NCI-H82 treated with DMSO at 0.1 percent for 48 hours (cell line): ENCODE results near the gene ZNF177.

ENCODE experiments used
- DNase-seq: peaks from one replicate; lab custom pipeline; 2025; ENCODE audit not compliant: unreplicated experiment; lab: John Stamatoyannopoulos, UW

ZNF177 gene

GRCh38 chr19:9427941-9428340 is 65.1 kb downstream of the ZNF177 start:
- no peak for DNase-seq

GRCh38 chr19:9430444-9430843 is 67.6 kb downstream of the ZNF177 start:
- DNase-seq, result no peak

DNA sequence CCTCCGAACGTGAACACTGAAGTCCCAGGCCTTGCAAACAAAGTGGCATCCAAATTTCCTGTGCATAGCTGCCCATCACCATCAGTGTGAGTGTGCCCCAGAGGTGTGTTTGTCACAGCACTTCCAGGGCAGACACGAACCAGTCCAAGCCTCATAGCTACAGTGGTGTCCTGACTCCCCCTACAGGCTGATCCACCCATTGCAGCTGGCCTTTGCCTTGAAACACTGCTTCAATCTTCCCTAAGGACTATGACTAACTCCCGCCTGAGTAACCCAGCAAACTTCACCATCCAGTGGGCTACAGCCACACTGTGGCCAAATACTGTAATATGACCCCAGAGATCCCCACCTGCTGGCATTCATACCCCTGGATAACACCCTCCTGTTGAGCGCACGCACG is 68.7 kb downstream of the ZNF177 start:
- DNase-seq, result no peak
